Right atrium auricular region (tissue), 2 donors: Measurements from ENCODE around the gene CCND2. TPM values are rescaled to one million over a fixed set of nuclear protein-coding genes. Genes with fewer than 3 reads are reported as not detected.

Experiments used
- DNase-seq: peaks from one replicate; pipeline ENCODE4 v3.0.0-alpha.2; 2019; ENCODE audit warnings: low spot score
- H3K27ac ChIP-seq, 2 donors: fragments of 200-600 bp; sonication (generic); 1 replicate in 1 of 2; 2 replicates in 1 of 2; pipeline ENCODE4 v1.5.1; 2016 to 2019
- H3K27me3 ChIP-seq, 2 donors: fragments of 200-600 bp; sonication (generic); one replicate each; pipeline versions ENCODE4 v1.5.1 to v1.6.0; 2017 to 2019
- H3K36me3 ChIP-seq: fragments of 200-600 bp; sonication (generic); one replicate; pipeline ENCODE4 v1.5.1; 2016
- H3K4me1 ChIP-seq, 2 donors: fragments of 200-600 bp; sonication (generic); one replicate each; pipeline versions ENCODE4 v1.5.1 to v1.6.0; 2017 to 2019
- H3K4me3 ChIP-seq, 2 donors: fragments of 200-600 bp; sonication (generic); 1 replicate in 1 of 2; 2 replicates in 1 of 2; pipeline ENCODE4 v1.5.1; 2017 to 2019; ENCODE audit warnings: mild to moderate bottlenecking in 1 of 2, moderate library complexity in 1 of 2
- H3K9me3 ChIP-seq, 2 donors: fragments of 200-600 bp; sonication (generic); one replicate each; pipeline ENCODE4 v1.5.1; 2019
- total RNA-seq, 2 donors: library from RNA; depleted of rRNA; stranded (reverse); fragments of >200 nt; gene quantifications; one replicate each; pipeline ENCODE4 v1.1.0, GENCODE V29; 2016
- TF ChIP-seq, protein P1 (sequence below), 2 donors: fragments of 200-600 bp; sonication (generic); IDR thresholded peaks; one replicate each; pipeline ENCODE4 v1.5.1; 2019; ENCODE audit warnings: antibody characterized with exemption in 2 of 2

CCND2 gene
- total RNA-seq, 2 donors from 2014 or later = 151 to 165 TPM

DNA sequence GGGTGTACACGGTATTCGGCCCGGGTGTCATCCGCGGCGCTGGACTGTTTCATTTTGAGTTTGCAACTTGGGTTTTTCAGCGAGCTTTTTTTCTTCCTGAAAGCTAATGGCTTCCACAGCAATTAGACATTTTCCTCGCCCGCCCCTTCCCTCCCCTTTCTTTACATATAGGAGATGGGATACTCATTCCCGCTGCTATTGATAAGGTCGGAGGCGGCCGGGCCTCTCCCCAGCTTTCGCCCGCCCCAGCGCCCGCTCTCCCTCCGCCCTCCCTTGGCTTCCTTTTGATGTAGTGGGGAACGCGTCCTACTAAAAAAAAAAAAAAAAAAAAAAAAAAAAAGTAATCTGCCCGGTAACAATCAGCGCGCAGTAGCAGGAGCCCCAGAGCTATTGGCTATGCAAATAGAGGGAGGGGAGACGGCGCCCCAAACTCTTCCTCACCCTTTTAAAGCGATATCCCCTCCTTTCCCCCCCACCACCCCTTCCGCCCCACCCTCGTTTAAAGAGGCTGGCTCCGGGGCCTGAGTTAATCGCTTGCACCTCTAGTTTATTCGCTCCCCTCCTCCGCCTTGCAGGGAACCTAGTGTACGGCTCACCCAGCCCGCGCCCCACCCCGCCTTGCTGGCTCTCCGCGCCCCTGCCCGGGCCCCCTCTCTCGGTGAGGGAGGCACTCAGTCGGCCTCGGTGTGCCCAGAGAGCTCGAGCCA, 1.7 kb upstream of the CCND2 start:
- peaks cover 7% of the 10 kb centered on the region for H3K36me3 ChIP-seq
- H3K9me3 ChIP-seq = no peaks in the 10 kb centered on the region
- TF ChIP-seq, protein P1, sequence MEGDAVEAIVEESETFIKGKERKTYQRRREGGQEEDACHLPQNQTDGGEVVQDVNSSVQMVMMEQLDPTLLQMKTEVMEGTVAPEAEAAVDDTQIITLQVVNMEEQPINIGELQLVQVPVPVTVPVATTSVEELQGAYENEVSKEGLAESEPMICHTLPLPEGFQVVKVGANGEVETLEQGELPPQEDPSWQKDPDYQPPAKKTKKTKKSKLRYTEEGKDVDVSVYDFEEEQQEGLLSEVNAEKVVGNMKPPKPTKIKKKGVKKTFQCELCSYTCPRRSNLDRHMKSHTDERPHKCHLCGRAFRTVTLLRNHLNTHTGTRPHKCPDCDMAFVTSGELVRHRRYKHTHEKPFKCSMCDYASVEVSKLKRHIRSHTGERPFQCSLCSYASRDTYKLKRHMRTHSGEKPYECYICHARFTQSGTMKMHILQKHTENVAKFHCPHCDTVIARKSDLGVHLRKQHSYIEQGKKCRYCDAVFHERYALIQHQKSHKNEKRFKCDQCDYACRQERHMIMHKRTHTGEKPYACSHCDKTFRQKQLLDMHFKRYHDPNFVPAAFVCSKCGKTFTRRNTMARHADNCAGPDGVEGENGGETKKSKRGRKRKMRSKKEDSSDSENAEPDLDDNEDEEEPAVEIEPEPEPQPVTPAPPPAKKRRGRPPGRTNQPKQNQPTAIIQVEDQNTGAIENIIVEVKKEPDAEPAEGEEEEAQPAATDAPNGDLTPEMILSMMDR (IDR thresholded peaks at IDR 0.05) = no peak
- H3K27ac ChIP-seq = peak overlapping the region; percentile 96 to 97
- DNase-seq = peak; percentile 73
- peak overlapping the region; percentile 84 to 89 for H3K4me3 ChIP-seq
- no peaks in the 10 kb centered on the region for H3K27me3 ChIP-seq
- H3K4me1 ChIP-seq = peaks cover 0 to 53% of the 10 kb centered on the region in 2 donors

DNA sequence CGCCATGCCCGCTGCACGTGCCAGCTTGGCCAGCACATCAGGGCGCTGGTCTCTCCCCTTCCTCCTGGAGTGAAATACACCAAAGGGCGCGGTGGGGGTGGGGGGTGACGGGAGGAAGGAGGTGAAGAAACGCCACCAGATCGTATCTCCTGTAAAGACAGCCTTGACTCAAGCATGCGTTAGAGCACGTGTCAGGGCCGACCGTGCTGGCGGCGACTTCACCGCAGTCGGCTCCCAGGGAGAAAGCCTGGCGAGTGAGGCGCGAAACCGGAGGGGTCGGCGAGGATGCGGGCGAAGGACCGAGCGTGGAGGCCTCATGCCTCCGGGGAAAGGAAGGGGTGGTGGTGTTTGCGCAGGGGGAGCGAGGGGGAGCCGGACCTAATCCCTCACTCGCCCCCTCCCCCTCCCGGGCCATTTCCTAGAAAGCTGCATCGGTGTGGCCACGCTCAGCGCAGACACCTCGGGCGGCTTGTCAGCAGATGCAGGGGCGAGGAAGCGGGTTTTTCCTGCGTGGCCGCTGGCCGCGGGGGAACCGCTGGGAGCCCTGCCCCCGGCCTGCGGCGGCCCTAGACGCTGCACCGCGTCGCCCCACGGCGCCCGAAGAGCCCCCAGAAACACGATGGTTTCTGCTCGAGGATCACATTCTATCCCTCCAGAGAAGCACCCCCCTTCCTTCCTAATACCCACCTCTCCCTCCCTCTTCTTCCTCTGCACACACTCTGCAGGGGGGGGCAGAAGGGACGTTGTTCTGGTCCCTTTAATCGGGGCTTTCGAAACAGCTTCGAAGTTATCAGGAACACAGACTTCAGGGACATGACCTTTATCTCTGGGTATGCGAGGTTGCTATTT, 914 bp upstream of the CCND2 start:
- Histone ChIP-seq H3K27ac (peak overlapping the region; percentile 96 to 97), H3K4me1 (peaks cover 0 to 61% of the 10 kb centered on the region in 2 donors), H3K4me3 (peak overlapping the region; percentile 84 to 89), H3K27me3 (no peaks in the 10 kb centered on the region), H3K9me3 (no peaks in the 10 kb centered on the region), H3K36me3 (peaks cover 12% of the 10 kb centered on the region)
- DNase-seq = no peak
- TF ChIP-seq, protein P1 (IDR thresholded peaks at IDR 0.05) = no peak

DNA sequence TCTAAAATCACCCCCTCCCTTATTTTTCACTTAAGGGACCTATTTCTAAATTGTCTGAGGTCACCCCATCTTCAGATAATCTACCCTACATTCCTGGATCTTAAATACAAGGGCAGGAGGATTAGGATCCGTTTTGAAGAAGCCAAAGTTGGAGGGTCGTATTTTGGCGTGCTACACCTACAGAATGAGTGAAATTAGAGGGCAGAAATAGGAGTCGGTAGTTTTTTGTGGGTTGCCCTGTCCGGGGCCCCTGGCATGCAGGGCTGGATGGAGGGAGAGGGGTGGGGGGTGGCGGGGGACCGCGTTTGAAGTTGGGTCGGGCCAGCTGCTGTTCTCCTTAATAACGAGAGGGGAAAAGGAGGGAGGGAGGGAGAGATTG, 300 bp upstream of the CCND2 start:
- peak overlapping the region; percentile 96 to 97 for H3K27ac ChIP-seq
- no peaks in the 10 kb centered on the region for H3K27me3 ChIP-seq
- peaks cover 0 to 67% of the 10 kb centered on the region in 2 donors for H3K4me1 ChIP-seq
- H3K9me3 ChIP-seq = no peaks in the 10 kb centered on the region
- H3K36me3 ChIP-seq = peaks cover 17% of the 10 kb centered on the region
- DNase-seq = no peak
- peak overlapping the region; percentile 84 to 89 for H3K4me3 ChIP-seq
- TF ChIP-seq, protein P1 (IDR thresholded peaks at IDR 0.05) = no peak

DNA sequence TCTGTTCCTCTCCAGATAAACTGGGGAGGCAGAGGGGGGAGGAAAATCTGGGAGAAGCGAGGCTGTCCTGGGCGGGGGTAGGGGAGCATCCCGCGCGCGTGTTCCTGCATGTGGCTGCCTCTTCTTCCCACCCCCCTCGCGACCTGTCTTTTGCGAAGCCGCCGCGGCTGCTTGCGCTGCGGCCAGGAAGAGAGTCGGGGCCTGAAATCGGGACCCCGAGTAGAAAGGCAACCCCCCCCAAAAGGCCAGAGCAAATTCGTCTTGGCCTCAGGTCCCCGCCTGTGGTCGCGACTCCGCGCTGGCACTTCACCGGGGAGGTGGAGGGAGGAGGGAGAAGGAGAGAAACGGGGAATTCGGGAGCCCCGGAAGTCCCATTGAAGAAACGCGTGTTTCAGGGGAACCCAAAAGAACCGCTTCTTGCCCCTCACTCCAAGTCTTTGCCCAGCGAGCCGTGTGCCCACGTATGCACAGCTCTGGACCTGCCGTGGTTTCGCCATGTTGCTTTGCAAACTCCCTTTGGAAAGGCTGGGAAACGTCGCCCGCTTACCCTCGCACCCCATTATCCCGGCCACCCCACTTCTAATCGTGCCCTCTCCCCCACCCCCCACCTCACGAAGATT, 944 bp downstream of the CCND2 start:
- H3K4me3 ChIP-seq = peak overlapping the region; percentile 84 to 89
- DNase-seq = no peak
- peaks cover 22% of the 10 kb centered on the region for H3K36me3 ChIP-seq
- TF ChIP-seq, protein P1 (IDR thresholded peaks at IDR 0.05) = no peak
- H3K4me1 ChIP-seq = peaks cover 0 to 75% of the 10 kb centered on the region in 2 donors
- no peaks in the 10 kb centered on the region for H3K9me3 ChIP-seq
- H3K27ac ChIP-seq = peak overlapping the region; percentile 96 to 97
- no peaks in the 10 kb centered on the region for H3K27me3 ChIP-seq

DNA sequence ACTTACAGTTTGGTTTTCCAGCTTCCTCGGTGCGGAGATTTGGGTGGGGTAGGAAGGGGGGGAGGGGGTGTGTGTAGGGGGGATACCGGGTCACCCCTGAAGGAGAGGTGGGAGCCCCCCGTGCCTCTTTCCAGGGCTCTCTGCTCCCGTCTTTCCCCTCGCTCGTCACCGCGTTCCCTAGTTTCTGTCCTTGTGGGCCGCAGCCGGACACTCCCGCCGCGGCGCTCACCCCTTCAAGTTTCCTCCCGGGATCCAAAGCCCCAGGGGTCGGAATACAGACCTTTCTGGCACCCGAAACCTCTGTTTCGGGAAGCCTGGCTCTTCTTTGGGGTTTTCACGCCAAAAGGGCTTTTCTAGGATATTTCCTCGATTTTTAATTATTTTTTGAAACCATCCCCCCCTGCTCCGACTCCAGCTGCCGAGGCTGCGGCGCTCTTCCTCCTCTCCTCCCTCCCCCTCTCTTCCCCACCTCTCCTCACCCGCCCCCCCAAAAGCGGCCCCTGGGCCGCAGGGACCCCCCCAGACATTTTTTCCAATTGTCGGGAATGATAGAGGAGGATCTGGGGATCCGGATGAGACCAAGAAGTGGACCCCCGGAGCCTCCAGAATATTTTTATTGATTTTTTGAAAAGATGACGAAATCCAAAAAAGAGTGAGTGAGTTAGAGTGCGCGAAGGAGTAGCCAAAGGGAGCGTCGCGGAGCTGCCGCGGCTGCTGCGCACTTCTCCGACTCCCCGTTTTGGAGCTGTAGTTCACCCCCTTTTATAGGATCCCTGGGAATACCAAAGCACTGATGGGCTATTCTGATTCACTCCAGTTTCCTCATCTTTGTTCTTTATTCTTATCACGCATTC, 1.7 kb downstream of the CCND2 start:
- Histone ChIP-seq H3K27ac (peak overlapping the region; percentile 96 to 97), H3K4me1 (peaks cover 0 to 74% of the 10 kb centered on the region in 2 donors), H3K36me3 (peaks cover 29% of the 10 kb centered on the region), H3K4me3 (peak overlapping the region; percentile 84 to 89), H3K27me3 (no peaks in the 10 kb centered on the region), H3K9me3 (no peaks in the 10 kb centered on the region)
- no peak for DNase-seq
- TF ChIP-seq, protein P1 (IDR thresholded peaks at IDR 0.05) = no peak
